Frontal cortex (tissue), 4 donors: Measurements from ENCODE around the gene RBM48. TPM values are rescaled to one million over a fixed set of nuclear protein-coding genes. Genes with fewer than 3 reads are reported as not detected.
"Not testable (repeated sequence)": the region's sequence is repeated elsewhere in the genome, so short reads cannot be mapped to it uniquely, and the experiment has no call there.

ENCODE experiments used
- DNase-seq, 2 donors: peaks; one replicate each; pipeline ENCODE4 v3.0.0; 2012; ENCODE audit warnings: low spot score in 2 of 2
- FAIRE-seq: peaks from 2 replicates; lab custom pipeline; 2012; peaks lifted over from hg19 to GRCh38; lab: Jason Lieb, UNC
- total RNA-seq: library from RNA; depleted of rRNA; stranded (reverse); fragments of >200 nt; gene quantifications from one replicate; pipeline ENCODE4 v1.2.3, GENCODE V29; 2014
- donor health status: control.
- donor health status: control.
- donor health status: control.

The RBM48 gene
- total RNA-seq, result 20.0 TPM

DNA sequence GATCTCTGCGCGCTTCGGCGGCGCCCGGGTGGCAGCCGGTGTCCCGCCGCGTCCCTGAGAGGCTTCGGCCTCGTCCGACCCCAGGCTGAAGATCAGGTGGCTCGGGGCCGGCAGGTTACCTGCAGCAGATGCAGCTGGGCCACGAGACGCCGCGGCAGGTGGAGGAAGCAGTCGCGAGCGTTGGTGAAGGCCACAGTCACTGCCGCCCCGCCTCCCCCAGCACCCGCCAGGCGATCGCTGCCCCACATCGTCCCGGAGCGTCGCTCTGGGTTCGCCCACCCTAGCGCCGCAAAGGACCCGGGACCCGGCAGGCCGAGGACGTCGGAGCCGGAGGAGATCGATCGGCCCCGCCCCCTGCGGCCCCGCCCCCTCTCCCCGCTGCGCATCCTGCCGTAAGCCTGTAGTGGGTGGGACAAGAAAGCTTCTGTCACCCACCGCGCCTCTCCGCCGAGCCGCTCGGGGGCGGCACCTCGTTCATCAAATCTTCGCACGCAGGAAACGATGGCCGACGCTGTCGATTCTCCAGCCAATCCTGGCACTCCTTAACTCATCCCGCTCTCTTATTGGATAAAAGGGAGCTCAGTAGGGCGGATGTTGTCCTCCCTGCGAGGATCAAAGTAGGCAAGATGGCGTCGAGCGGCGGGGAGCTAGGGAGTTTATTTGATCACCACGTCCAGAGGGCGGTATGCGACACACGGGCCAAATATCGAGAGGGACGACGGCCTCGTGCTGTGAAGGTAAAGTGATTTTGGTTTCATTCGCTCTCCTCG, at the start of gene RBM48, which contains the start of gene PEX1:
TSS of gene RBM48 (plus strand) at position 608 of the 770 bp plus-strand sequence. CDS start at position 627, 19 bp downstream.
TSS of gene PEX1 (minus strand) at position 333 of the 770 bp plus-strand sequence. CDS start at position 248, 85 bp downstream.
- peak; percentile 88 for FAIRE-seq
- DNase-seq, result peak; percentile 92

DNA sequence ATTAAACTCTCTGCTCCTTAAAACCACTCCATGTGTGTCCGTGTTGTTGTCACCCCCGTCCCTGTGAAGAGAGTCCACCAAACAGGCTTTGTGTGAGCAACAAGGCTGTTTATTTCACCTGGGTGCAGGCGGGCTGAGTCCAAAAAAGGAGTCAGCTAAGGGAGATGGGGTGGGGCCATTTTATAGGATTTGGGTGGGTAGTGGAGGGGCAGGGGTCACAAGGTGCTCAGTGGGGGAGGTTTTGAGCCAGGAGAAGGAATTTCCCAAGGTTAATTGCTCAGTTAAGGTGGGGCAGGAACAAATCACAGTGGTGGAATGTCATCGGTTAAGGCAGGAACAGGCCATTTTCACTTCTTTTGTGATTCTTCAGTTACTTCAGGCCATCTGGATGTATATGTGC, 49.4 kb upstream of the RBM48 start:
- not testable (repeated sequence) for DNase-seq, FAIRE-seq

DNA sequence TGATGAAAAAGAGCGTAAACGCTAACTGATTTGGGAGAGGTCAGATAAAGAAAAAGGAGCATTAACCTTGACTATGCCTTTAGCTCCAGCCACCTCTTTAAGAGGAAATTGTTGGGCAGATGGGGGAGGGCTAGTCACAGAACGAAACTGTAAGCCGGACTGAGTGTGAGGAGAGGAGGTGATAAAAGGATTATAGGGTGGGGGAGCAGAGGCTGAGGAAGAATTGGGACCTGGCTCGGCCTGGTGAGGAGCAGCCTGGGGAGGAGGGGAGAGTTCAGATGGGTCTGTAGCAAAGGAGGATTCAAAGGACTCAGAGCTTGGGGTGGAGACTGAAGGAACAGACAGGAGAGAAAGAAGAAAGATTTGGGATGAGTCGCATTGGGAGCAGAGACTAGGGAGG, 45.0 kb upstream of the RBM48 start:
- not testable (repeated sequence) for DNase-seq, FAIRE-seq

GRCh38 chr7:92484226-92484625, 44.4 kb upstream of the RBM48 start:
- FAIRE-seq, DNase-seq: not testable (repeated sequence)

GRCh38 chr7:92485267-92485892, 43.2 kb upstream of the RBM48 start:
- DNase-seq (no peak), FAIRE-seq (no peak)

GRCh38 chr7:92485974-92486373, 42.6 kb upstream of the RBM48 start:
- DNase-seq (no peak), FAIRE-seq (no peak)

- no peak for DNase-seq
- FAIRE-seq, result no peak
These were observed 40.8 kb upstream of the RBM48 start for GRCh38 chr7:92487804-92488203.

GRCh38 chr7:92489634-92490033, 39.0 kb upstream of the RBM48 start:
- FAIRE-seq (no peak), DNase-seq (no peak)

GRCh38 chr7:92496876-92497275, 31.7 kb upstream of the RBM48 start:
- no peak for FAIRE-seq

GRCh38 chr7:92498557-92498956, 30.0 kb upstream of the RBM48 start:
- DNase-seq (no peak), FAIRE-seq (no peak)

More at GRCh38 chr7:92496876-92497275, 31.7 kb upstream of the RBM48 start:
- DNase-seq, result no peak

- DNase-seq (no peak), FAIRE-seq (no peak)
These were observed 24.8 kb upstream of the RBM48 start for GRCh38 chr7:92503767-92504166.

- FAIRE-seq (no peak), DNase-seq (no peak)
These were observed 24.0 kb upstream of the RBM48 start for GRCh38 chr7:92504563-92504962.

DNA sequence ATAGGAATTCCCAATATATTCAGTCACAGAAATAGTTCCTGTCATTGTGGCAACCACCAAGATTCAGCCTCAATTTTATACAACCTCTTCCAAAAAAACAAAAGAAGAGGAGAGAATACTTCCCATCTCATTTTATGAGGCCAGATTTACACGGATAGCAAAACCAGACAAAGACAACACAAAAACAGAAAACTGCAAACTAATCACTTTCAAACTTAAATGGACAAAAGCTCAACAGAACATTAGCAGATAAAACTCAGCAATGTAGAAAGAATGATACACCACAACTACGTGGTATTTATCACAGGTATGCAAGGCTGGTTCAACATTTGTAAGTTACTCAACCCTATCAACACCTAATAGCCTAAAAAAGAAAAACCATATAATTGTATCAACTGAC, 22.2 kb upstream of the RBM48 start:
- FAIRE-seq (no peak), DNase-seq (no peak)

GRCh38 chr7:92508946-92509345, 19.6 kb upstream of the RBM48 start:
- no peak for FAIRE-seq
- no peak for DNase-seq

DNA sequence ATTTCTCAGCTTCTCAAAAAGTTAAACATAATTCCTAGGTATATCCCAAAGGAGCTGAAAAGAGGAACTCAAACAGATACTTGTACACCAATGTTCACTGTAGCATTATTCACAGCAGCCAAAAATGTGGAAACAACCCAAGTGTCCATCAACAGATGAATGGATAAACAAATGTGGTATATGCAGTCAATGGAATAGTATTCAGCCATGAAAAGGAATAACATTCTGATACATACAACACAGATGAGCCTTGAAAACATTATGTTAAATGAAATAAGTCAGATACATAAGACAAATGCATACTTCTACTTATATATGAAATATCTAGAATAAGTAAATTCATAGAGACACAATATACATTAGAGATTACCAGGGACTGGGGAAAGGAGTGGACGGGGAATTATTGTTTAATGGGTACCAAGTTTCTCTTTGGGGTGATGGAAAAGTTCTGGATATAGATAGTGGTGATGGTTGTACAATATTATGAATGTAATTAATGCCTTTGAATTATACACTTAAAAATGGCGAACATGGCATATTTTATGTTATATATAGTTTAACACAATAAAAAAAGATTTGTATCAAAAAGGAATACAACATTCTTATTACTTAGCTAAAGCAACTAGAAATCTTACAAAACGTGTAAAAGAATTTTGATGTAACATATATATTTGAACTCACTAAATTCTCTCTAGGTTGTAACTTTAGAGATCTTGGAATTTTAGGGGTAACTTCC, 15.3 kb upstream of the RBM48 start:
- FAIRE-seq (no peak), DNase-seq (no peak)

DNA sequence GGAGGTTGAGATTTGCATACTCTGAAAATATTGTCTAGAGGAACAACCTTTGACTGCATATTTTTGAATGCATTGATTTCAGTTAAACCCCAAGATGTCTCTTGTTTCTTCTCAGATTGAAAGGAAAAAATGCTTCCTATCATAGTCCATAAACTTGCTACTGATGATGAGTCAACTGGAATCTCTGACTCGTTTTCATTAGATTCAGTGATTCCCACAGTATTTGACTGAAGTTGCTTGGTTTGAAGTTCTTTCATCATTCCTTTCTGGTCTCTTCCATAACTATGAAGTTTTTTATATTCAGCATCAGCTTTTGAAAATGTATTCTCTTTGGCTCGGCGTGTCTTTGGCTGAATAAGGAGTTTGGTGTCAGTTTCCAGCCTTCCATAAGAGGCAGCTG, 11.0 kb upstream of the RBM48 start:
- DNase-seq (no peak), FAIRE-seq (no peak)

DNA sequence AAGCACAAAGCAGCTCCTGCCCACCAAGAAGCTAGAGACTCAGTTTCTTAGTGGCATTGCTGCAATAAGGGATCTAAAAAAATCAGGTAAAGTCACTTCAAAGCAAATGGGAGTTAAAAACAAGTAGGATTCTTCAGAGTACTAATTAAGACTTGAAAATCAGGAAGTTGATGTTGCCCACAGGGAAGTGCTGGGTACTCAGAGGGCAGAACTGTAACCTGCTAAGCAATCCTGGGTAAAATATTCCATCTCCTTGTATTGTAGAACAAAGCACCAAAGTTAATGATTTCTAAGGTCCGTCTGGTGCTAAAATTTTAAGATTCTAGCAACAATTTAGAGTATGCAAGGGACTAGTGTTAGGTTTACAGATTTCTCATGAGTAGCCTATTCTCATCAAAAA, 8.6 kb upstream of the RBM48 start:
- no peak for DNase-seq
- no peak for FAIRE-seq

DNA sequence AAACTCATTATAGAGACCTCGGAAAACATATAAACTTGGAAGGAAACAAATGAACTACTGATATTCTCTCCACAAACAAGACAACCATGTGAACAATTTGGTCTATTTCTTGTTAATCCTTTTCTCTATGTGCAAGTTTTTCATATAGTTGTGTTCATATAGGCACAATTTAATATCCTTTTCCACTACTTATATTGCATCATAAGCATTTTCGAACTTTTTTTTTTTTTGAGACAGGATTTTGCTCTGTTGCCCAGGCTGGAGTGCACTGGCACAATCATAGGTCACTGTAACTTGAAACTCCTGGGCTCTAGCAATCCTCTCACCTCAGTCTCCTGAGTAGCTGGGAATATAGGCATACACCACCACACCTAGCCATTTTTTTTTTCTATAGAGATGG, 5.5 kb upstream of the RBM48 start:
- DNase-seq, result no peak
- no peak for FAIRE-seq

- FAIRE-seq (no peak), DNase-seq (peak; percentile 13 to 20)
These were observed 1.1 kb upstream of the RBM48 start for GRCh38 chr7:92527300-92528187.

DNA sequence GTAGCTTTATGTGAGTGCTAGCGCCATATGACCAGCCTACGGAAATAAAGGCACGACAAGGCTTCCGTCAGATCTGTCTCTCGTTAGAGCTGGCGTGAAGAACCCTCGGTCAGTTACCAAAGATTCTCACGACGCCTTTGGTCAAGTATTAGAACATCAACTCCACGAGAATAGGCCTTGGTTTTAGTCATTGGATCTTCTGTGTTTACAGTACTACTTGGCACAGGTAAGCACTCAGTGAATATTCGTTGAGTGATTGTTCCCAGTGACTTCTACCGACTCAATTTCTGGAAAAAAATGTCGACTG, 316 bp downstream of the RBM48 start:
- no peak for FAIRE-seq
- DNase-seq, result no peak
